M059J (cell line): ENCODE measurements around the gene MARCHF10. TPM values are rescaled to one million over a fixed set of nuclear protein-coding genes. Genes with fewer than 3 reads are reported as not detected.
A peak's percentile ranks its signal among the peaks of the same experiment; 100 is the strongest.
"Not testable (repeated sequence)": the region's sequence is repeated elsewhere in the genome, so short reads cannot be mapped to it uniquely, and the experiment has no call there.

Experiments
- DNase-seq: peaks from one replicate; pipeline ENCODE4 v3.0.0-alpha.2; 2012; ENCODE audit warnings: low read depth
- total RNA-seq: library from RNA; depleted of rRNA; stranded (reverse); fragments of >200 nt; shearing (Covaris generic); gene quantifications from 2 replicates; pipeline ENCODE4 v1.2.3, GENCODE V29; 2014

Gene MARCHF10
- total RNA-seq, 1 experiment from 2014 or later = 0.05 TPM

- no peak for DNase-seq
Measured at GRCh38 chr17:62786646-62787045, 21.5 kb downstream of the MARCHF10 start.

GRCh38 chr17:62785983-62786382 is 22.1 kb downstream of the MARCHF10 start:
- not testable (repeated sequence) for DNase-seq

GRCh38 chr17:62782730-62783270 is 25.3 kb downstream of the MARCHF10 start:
- no peak for DNase-seq

GRCh38 chr17:62781831-62782251 is 26.3 kb downstream of the MARCHF10 start:
- DNase-seq = no peak

- peak; percentile 30 for DNase-seq
Measured at GRCh38 chr17:62781356-62781755, 26.8 kb downstream of the MARCHF10 start.

GRCh38 chr17:62780951-62781350 is 27.2 kb downstream of the MARCHF10 start:
- DNase-seq = peak; percentile 57

GRCh38 chr17:62780269-62780668 is 27.8 kb downstream of the MARCHF10 start:
- peak; percentile 63 for DNase-seq

GRCh38 chr17:62778990-62779681 is 29.0 kb downstream of the MARCHF10 start:
- DNase-seq = peak; percentile 96

GRCh38 chr17:62775876-62776275 is 32.2 kb downstream of the MARCHF10 start:
- peak; percentile 70 for DNase-seq

- no peak for DNase-seq
Measured at GRCh38 chr17:62774338-62774737, 33.8 kb downstream of the MARCHF10 start.

- no peak for DNase-seq
Measured at GRCh38 chr17:62767997-62768396, 40.1 kb downstream of the MARCHF10 start.

GRCh38 chr17:62765351-62765750 is 42.8 kb downstream of the MARCHF10 start:
- no peak for DNase-seq

GRCh38 chr17:62763891-62764600 is 44.1 kb downstream of the MARCHF10 start:
- DNase-seq = no peak

GRCh38 chr17:62761884-62762283 is 46.2 kb downstream of the MARCHF10 start:
- peak; percentile 88 for DNase-seq

- no peak for DNase-seq
Measured at GRCh38 chr17:62760945-62761267, 47.2 kb downstream of the MARCHF10 start.

- peak; percentile 15 for DNase-seq
Measured at GRCh38 chr17:62760059-62760944, 47.8 kb downstream of the MARCHF10 start.

- no peak for DNase-seq
Measured at GRCh38 chr17:62757500-62757951, 50.6 kb downstream of the MARCHF10 start.

- DNase-seq = no peak
Measured at GRCh38 chr17:62756198-62756597, 51.9 kb downstream of the MARCHF10 start.

GRCh38 chr17:62755141-62755851 is 52.8 kb downstream of the MARCHF10 start:
- DNase-seq = no peak

- no peak for DNase-seq
Measured at GRCh38 chr17:62754631-62755030, 53.5 kb downstream of the MARCHF10 start.

- no peak for DNase-seq
Measured at GRCh38 chr17:62753562-62753961, 54.6 kb downstream of the MARCHF10 start.
